GM21390 (cell line): Measurements from ENCODE around the gene KCNV2.

ENCODE experiments used
- ATAC-seq: cut with Tn5 transposase; IDR thresholded peaks from one replicate; pipeline ENCODE4 v1.9.1; 2021; ENCODE audit not compliant: unreplicated experiment

Gene KCNV2

DNA sequence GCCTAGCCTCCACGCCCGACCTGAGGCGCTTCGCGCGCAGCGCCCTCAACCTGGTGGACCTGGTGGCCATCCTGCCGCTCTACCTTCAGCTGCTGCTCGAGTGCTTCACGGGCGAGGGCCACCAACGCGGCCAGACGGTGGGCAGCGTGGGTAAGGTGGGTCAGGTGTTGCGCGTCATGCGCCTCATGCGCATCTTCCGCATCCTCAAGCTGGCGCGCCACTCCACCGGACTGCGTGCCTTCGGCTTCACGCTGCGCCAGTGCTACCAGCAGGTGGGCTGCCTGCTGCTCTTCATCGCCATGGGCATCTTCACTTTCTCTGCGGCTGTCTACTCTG, 1.4 kb downstream of the KCNV2 start:
- ATAC-seq = no peak

DNA sequence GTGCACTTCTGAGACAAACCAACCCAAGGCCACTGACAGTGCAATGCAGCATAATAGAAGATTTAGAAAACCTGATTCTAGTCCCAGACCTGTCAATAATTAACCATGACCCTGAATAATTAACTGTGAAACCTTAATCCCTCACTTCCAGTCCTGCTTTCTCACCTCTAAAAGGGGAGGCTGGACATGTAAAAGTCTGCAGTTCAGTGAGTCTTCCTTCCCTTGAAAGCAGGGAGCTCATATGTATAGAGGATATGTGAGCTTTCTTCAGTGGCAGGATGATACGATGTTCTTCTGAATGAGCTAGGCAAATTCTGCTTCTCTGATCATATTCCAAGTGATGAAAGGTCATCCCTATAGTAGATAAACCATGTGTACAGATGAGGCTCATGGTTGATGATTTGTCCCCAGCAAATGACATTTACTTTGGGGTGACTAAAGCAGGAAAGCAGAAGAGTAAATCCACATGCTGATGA, 2.9 kb downstream of the KCNV2 start:
- ATAC-seq = no peak

DNA sequence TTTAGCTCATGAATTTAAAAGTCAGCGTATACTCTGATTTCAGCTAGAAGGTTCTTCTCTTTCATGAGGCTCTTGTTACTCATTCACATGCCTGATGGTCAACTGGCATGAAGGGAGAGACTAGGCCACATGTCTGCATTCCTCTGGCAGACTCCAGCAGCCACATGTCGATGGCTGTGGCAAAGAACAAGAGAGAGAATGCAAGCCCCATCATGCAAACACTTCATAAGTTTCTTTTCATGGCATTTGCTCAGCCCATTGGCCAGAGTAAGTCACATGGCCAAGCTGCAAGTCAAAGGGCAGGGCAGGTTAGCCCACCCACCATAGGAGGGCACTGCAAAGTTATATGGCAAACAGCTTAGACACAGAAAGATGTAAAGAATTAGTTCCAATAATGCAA, 5.4 kb downstream of the KCNV2 start:
- no peak for ATAC-seq

DNA sequence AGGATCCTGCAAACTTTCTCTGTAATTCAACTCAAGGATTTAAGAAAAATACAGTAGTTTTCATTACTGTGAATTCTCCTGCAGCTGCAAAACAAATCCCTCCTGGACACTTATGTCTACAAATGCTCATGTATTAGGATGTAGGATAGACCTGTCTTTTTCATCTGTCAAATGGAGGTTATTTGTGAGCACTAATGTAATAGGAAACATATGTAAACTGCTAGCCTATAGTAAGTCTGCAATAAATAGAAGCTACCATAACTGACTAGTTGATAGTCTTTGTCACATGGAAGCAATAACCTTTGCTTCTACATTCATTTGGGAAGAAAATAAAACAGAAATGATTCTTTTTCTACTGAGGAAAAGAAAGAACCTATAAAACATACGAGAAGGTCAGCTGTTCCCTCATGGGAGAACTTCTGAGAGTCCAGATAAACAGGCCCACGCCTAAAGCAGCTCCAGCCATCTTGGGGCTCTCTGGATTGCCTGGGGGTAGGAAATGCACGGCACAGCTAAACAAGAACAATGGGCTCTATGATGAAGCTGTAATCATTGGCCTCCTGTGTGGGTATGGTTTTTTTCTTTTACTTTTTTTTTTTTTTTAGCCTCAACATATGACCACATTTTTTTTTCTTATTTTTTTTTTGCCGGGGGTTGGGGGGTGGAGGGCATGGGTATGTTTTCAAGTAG, 6.2 kb downstream of the KCNV2 start:
- ATAC-seq = no peak

DNA sequence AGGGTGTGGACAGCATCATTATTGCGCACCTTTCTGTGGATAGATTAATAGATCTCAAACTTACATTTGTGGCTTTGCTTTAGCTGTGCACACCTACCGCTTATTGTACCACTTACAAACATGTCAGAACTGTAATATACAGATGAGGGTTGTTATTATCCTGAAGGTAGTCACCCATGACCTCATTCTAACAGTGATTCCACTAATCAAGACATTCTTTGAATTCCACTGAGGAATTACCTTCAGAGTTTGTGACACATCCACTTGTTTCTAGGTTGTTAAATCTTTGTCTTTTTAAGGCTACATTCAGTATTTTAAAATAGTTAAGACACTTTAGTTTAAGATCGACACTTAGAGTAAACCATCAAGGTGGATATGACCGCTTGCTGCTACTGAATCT, 7.8 kb downstream of the KCNV2 start:
- ATAC-seq = no peak

DNA sequence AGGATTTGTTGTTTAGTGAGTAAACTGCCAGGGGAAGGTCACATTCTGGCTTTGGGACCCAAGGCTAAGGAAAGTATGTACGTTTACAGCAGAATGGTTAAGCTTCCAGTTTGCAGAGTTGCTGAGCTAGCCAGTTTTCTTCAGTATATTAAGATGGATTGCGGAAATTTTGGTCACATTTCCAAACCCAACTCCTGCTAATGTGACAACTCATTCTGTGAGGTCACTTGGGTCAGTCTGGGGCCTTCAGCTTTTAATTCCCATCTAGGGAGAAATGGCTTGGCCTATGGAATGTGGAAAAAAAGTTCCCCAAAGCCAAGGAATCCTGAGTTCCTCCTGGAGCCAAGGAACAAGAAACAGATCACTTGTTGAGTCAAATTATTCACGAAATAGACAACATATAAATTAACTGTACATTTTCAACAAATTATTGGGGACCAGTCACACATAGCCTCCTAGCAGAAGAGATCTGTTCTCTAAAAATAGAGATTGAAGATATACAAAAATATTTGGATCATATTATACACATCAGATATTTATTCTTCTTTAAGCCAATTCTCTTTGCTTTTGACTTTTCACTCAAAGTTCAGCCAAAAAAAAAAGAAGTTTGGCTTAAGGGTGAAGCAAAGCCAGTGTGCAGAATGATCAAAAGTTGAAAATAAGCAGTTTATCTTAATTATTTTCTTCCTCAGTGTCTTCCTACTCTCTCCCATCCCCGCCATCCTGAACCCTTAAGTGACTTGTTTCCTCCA, 8.8 kb downstream of the KCNV2 start:
- ATAC-seq = no peak

DNA sequence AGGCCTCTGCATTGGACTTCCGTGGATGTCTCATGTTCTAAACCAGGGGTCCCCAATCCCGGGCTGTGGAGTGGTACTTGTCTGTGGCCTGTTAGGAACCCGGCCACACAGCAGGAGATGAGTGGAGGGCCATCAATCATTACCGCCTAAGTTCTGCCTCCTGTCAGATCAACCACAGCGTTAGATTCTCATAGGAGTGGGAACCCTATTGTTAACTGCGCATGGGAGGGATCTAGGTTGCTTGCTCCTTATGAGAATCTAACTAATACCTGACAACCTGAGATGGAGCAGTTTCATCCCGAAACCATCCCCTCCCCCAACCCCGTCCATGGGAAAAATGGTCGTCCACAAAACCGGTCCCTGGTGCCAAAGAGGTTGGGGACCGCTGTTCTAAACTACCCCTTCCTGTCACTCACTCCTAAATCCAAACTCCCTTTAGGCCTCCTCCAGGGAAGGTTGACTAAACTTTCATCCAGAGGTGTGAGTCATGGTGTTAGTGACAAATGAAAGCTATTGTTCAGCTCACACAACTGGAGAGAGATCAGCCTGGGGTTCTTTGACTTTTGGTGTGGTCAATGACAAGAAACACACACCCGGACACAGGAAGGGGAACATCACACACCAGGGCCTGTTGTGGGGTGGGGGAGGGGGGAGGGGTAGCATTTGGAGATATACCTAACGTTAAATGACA, 9.5 kb downstream of the KCNV2 start:
- no peak for ATAC-seq

DNA sequence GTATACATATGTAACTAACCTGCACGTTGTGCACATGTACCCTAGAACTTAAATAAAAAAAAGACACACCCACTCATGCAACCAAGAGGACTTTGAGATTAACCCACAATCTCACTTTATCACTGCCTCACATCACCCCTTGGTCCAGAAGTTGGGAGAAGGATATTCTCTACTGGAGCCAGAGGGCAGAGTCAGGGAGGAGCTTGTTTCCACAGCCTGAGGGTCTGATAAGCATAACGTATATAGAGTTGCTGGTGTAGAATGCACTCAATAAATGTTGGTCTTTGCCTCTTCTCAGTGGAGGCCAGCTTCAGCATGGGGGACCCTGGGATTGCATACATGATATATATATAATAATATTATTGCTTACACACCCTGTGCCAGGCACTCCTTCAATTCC, 10.1 kb downstream of the KCNV2 start:
- no peak for ATAC-seq

DNA sequence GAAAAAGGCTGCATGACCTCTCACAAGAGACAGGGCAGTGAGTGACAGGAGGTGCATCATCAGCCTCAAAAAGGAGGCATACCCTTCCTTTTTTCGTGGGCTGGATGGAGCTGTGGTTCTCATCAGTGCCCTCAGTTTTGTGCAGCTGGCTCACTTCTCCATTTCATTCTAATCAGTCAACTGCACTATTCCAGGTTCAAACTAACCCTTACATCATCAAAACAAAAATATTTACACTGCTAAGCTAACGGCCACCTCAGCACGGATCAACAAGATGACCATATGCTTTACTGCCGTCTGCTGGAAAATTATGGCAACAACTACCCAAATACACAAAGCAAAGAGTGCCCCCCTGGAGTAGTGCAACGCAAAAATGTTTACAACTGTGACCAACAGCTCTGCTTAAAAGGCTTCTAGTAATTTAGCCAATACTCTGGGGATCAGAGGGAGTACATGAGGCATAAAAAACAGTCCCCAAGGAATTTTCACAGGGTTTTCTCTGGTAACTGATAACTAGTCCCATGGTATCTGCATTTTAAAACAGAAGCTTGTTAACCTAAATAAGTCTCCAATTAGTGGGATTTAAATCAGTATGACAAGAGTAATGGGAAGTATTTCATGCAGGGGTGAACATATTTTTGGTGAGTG, 10.8 kb downstream of the KCNV2 start:
- peak; percentile 93 for ATAC-seq

DNA sequence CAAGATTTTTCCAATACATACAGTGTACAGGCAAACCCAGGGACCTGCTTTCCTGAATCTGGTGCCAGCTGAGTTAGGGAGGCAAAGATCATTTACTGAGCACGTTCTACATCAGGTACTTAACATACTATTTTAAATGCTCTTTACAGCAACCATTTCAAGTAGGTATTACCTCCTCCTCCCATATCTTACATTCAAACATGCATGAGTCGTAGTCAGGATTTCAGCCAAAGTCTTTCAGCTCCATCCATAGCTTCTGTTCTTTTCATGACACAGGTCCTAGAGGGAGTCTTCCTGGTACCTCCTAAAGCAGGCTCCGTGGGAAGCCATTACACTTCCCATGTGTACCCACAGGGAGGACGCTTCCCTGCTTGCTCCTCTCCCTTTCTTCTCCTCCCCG, 11.7 kb downstream of the KCNV2 start:
- no peak for ATAC-seq

DNA sequence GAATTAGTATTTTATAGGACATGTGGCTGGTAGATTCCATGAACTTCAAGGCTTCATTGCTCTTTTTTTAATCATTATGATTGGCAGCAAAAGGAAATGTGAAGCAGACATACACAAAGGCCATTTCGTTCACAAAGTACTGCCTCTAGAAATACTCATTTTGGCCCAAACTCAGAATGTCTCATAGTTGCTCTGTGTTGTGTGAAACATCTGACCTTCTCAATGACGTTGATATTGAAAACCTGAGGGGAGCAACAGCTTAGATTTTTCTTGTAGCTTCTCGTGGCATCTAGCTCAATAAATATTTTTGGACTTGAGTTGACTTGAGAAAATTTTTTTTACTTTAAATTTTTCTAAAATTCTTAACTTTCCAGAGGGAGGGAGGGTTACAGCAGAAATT, 12.4 kb downstream of the KCNV2 start:
- no peak for ATAC-seq

DNA sequence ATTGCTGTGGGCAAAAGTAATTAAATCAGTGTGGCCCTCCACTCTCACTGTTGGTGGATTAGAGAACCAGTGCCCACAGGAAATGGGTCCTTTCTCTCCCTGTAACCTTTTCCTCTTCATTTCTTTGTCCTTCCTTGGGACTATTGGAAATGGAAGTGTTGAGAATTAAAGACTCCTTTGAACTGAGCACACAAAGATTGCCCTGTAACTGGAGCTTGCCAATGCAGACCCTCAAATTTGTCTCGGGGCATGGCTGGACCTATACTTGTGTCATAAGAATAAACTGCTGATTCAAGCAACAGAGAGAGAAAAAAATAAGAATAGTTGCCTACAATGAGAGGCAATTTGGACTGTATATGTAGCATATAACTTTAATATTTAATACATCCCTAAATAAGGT, 13.7 kb downstream of the KCNV2 start:
- no peak for ATAC-seq

DNA sequence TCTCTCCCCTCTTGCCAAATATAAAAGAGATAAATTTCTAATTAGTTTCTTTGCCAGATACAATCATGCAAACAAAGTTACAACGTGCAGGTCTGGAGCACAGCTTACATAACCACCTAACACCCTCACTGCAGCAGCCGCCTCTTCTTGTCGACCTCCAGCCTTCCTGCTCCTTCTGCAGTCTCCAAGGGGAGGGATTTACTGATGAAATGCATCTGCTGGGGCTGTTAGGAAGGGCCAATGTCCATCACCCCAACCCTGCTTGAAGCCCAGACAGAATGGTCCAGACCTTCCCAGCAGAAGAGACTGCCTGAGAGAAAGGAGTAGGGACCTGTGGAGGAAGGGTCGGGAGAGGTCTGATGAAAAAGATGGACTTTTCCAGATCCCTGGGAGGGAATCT, 15.2 kb downstream of the KCNV2 start:
- ATAC-seq = no peak

DNA sequence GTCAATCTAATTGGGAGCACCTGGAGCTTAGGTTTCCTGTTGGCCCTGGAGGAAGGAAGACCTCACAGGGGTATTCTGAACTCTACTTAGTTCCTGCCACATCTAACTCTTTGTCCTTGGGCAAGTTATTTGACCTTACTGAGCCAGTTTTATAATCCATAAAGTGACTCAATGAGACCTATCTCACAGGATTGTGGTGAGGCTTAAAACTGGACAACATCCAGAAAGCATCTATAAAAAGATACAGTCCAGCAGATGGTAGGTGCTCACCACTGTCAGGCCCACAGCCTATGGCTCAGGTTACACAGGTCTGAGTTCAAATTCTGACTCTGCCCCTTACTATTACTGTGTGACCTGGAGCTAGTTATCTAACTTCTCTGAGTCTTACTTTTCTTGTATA, 23.3 kb downstream of the KCNV2 start:
- no peak for ATAC-seq

DNA sequence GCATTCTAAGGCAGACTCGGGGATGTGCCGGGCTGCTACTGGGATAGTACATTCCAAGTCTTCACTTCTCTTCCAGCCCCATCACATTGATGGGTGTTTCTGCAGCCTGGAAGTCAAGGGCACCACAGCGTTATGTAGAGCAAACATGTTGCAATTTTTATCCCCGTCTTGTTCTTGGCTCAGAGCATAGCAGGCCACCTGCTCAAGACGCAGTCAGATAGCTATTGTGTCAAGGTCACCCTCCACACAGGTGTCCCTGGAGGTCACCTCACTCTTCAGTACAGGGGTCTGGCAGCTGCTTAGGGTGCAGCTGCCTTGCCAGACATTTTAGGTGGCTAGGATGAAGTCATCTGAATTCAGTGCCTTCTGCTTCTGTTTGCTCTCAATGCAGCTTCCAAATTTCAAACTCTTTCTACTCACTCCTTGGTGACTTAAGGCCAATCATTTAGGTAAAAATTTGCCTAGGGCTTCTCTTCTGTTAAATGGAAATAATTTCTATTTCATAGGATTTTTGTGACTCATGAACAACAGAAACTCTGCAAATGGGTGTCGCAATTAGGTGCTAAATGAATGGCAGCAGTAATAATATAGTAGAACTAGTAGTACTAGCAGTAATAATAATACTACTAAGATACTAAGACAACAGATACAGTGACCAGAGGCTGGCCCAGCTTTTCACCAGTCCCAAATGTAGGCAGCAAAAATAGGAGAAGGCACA, 24.3 kb downstream of the KCNV2 start:
- no peak for ATAC-seq

DNA sequence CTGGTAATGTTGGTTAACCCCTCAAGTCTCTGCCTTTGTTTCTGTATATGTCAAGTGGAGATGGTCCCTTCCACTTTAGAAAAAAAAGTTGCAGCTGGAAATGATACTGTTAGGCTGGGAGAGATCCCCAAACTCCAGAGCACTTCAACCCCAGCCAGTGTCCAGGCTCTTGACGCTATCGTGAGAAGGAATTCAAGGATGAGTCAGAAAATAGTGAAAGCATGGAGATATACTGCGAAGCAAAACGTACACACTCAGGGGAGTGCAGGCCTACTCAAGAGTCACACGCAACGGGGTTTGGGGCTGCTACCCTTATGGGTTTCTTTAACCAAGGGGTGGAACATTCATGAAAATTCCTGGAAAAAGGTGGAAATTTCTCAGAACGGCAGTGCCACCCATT, 24.9 kb downstream of the KCNV2 start:
- ATAC-seq = no peak

DNA sequence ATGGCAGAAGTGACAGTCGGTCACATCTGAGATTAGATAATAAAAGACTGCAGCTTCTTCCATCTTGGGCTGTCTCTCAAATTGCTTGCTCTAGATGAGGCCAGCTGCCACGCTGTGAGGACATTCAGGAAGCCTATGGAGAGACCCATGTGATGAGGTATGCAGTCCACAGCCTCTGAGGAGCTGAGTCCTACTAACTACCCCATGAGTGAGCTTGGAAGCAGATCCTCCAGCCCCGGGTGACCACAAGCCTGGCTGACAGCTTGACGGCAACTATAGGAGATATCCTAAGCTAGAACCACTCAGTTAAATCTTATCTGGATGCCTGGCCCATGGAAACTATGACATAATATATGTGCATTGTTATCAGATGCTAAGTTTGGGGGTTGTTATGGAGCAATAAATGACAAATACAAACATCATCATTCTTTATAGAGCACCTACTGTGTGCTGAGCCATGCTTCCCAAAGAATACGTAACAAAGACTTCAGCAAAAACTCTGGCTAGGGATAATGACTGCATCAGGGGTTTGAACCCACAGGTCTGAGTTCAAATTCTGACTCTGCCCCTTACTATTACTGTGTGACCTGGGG, 26.7 kb downstream of the KCNV2 start:
- ATAC-seq = no peak

DNA sequence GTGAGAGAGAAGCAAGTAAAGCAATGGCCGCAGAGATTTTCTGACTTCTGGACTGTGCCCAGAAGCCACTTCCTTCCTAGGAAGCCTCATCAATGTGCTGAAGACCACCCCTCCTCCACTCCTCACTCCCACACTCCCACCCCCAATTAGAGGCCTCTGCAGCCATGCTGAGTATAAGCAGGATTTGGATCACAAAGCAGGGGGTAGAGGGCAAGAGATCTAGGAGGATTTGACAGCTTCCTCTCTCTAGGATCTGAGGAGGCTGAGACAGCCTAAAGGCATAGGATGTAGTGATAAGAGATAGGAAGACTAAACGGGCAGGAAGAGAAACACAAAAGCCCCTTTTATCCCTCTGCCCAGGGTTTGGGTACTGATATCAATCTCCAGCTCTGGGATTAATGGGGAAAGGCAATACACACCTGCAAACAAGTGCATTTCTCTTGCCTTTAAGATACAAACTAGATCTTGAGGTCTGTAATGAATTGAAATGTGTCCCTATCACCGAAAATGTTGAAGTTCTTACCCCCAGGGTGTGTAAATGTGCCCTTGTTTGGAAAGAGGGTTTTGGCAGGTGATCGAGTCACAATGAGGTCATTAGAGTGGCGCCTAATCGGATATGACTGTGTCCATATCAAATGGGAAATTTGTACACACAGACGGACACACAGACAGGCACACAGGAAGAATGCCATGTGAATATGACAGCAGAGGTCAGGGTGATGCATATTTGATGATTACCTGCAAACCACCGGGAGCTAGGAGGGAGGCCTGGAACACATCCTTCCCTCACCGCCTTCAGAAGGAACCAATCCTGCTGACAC, 28.5 kb downstream of the KCNV2 start:
- no peak for ATAC-seq

DNA sequence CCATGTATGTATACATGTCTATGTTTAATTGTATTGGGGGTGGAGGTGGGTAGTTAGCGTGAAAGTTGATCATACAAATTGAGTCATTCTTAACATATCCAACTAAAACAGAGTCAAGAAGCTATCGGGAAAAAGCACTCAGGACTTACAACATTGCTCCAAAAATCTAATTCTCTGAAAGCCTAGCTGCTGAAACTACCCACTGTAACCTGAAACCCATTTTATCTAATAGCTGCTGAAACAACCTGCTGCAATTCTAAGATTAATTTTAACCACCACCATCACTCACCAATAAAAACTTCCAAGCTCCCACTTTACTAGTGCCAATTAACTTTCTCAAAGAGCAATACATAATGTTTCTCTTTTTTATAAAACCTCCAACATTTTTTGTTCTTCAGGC, 32.2 kb downstream of the KCNV2 start:
- ATAC-seq = no peak

DNA sequence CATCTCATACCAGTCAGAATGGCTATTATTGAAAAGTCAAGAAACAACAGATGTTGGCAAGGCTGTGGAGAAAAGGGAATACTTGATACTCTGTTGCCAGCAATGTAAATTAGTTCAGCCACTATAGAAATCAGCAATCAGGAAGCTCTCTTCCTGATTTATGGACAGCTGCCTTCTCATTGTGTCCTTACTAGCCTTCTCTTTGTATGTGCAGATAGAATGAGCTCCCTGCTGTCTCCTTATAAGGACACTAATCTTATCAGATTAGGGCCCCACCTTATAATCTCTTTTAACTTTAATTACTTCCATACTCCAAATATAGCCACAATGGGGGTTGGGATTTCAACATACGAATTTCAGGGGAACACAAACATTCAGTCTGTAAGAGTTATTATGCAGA, 38.0 kb downstream of the KCNV2 start:
- ATAC-seq = no peak
